GM12878 (cell line): Measurements from ENCODE around the gene METTL3.

Experiments used
- CHD4 ChIP-seq: fragments of 200-600 bp; sonication (generic); IDR thresholded peaks from 2 replicates; pipeline ENCODE4 v1.6.1; 2016; ENCODE audit warnings: mild to moderate bottlenecking
- EP300 ChIP-seq, 2 experiments: fragments of 150-350 bp in 1 of 2; IDR thresholded peaks; 2 replicates each; pipeline ENCODE4 v1.6.1; 2011 to 2012; ENCODE audit warnings: low read depth in 2 of 2, low read length in 2 of 2, borderline replicate concordance in 1 of 2, improper control_type of control experiment in 1 of 2, inconsistent platforms in 1 of 2; ENCODE audit not compliant: control insufficient read depth in 1 of 2
- ESRRA ChIP-seq: IDR thresholded peaks from 2 replicates; pipeline ENCODE4 v1.6.1; 2012; ENCODE audit warnings: mild to moderate bottlenecking, low read length, improper control_type of control experiment
- GABPA ChIP-seq: IDR thresholded peaks from 2 replicates; pipeline ENCODE4 v1.6.1; 2014; ENCODE audit warnings: antibody characterized with exemption, low read depth, mild to moderate bottlenecking, inconsistent platforms
- GATAD2B ChIP-seq: fragments of 450-650 bp; conservative IDR thresholded peaks from 2 replicates; pipeline ENCODE4 v1.6.1; 2017; ENCODE audit warnings: low read depth, mild to moderate bottlenecking, moderate library complexity
- JUNB ChIP-seq: IDR thresholded peaks from 2 replicates; pipeline ENCODE4 v1.6.1; 2016; ENCODE audit warnings: antibody characterized with exemption, mild to moderate bottlenecking
- LARP7 ChIP-seq: fragments of 450-650 bp; IDR thresholded peaks from 2 replicates; pipeline ENCODE4 v1.6.1; 2017; ENCODE audit warnings: mild to moderate bottlenecking
- POLR2A ChIP-seq: IDR thresholded peaks from 2 replicates; pipeline ENCODE4 v1.6.1; 2011; ENCODE audit warnings: low read depth, mild to moderate bottlenecking, low read length
- POLR2AphosphoS5 ChIP-seq: IDR thresholded peaks from 2 replicates; pipeline ENCODE4 v1.6.1; 2011; ENCODE audit warnings: mild to moderate bottlenecking, low read length, inconsistent platforms
- SUZ12 ChIP-seq: fragments of 200-600 bp; sonication (generic); IDR thresholded peaks from one replicate; pipeline ENCODE4 v1.6.1; 2018; ENCODE audit warnings: antibody characterized with exemption, mild to moderate bottlenecking; ENCODE audit not compliant: unreplicated experiment
- TF ChIP-seq, protein P1 (sequence below): IDR thresholded peaks from 2 replicates; pipeline ENCODE4 v1.6.1; 2012; ENCODE audit warnings: low read depth, low read length, improper control_type of control experiment
- TF ChIP-seq, protein P2 (sequence below): IDR thresholded peaks from 2 replicates; pipeline ENCODE4 v1.6.1; 2011; ENCODE audit warnings: borderline replicate concordance, low read depth, mild to moderate bottlenecking, moderate library complexity, low read length; ENCODE audit not compliant: insufficient read depth, poor library complexity, severe bottlenecking
- TF ChIP-seq, protein P3 (sequence below), 3 experiments: IDR thresholded peaks in 2 of 3; conservative IDR thresholded peaks in 1 of 3; 2 replicates each; pipeline ENCODE4 v1.5.1; 2011; ENCODE audit warnings: low read depth in 3 of 3, low read length in 3 of 3, mild to moderate bottlenecking in 3 of 3, control low read depth in 2 of 3, moderate library complexity in 2 of 3, inconsistent platforms in 1 of 3, mixed read lengths in 1 of 3; ENCODE audit not compliant: control insufficient read depth in 2 of 3, insufficient read depth in 1 of 3; ENCODE audit errors: extremely low read depth in 1 of 3
- TF ChIP-seq, protein P4 (sequence below): fragments of 450-650 bp; IDR thresholded peaks from 2 replicates; pipeline ENCODE4 v1.6.1; 2017; ENCODE audit warnings: mild to moderate bottlenecking, moderate library complexity

DNA sequence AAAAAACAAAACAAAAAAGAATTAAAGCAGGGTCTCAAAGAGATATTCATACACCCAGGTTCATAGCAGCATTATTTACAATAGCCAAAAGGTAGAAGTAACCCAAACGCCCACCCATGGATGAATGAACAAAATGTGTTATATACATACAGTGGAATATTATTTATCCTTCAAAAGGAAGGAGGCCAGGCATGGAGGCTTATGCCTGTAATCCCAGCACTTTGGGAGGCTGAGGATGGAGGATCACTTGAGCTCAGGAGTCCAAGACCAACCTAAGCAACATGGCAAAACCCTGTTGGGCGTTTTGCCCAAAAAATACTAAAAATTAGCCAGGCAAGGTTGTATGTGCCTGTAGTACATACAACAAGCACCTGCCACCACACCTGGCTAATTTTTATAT is 4.6 kb downstream of the METTL3 start:
- TF ChIP-seq, protein P1, sequence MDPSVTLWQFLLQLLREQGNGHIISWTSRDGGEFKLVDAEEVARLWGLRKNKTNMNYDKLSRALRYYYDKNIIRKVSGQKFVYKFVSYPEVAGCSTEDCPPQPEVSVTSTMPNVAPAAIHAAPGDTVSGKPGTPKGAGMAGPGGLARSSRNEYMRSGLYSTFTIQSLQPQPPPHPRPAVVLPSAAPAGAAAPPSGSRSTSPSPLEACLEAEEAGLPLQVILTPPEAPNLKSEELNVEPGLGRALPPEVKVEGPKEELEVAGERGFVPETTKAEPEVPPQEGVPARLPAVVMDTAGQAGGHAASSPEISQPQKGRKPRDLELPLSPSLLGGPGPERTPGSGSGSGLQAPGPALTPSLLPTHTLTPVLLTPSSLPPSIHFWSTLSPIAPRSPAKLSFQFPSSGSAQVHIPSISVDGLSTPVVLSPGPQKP, result no peak
- no peak for TF ChIP-seq EP300 (IDR thresholded peaks at IDR 0.05; ENCODE audit: borderline replicate concordance in 1 of 2, control insufficient read depth in 1 of 2, low read depth in 2 of 2, low read length in 2 of 2)
- TF ChIP-seq POLR2AphosphoS5, result no peak
- TF ChIP-seq SUZ12, result no peak
- TF ChIP-seq, protein P2, sequence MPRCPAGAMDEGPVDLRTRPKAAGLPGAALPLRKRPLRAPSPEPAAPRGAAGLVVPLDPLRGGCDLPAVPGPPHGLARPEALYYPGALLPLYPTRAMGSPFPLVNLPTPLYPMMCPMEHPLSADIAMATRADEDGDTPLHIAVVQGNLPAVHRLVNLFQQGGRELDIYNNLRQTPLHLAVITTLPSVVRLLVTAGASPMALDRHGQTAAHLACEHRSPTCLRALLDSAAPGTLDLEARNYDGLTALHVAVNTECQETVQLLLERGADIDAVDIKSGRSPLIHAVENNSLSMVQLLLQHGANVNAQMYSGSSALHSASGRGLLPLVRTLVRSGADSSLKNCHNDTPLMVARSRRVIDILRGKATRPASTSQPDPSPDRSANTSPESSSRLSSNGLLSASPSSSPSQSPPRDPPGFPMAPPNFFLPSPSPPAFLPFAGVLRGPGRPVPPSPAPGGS, result no peak
- no peak for TF ChIP-seq GATAD2B
- TF ChIP-seq LARP7, result no peak
- TF ChIP-seq GABPA, result no peak
- TF ChIP-seq, protein P3, sequence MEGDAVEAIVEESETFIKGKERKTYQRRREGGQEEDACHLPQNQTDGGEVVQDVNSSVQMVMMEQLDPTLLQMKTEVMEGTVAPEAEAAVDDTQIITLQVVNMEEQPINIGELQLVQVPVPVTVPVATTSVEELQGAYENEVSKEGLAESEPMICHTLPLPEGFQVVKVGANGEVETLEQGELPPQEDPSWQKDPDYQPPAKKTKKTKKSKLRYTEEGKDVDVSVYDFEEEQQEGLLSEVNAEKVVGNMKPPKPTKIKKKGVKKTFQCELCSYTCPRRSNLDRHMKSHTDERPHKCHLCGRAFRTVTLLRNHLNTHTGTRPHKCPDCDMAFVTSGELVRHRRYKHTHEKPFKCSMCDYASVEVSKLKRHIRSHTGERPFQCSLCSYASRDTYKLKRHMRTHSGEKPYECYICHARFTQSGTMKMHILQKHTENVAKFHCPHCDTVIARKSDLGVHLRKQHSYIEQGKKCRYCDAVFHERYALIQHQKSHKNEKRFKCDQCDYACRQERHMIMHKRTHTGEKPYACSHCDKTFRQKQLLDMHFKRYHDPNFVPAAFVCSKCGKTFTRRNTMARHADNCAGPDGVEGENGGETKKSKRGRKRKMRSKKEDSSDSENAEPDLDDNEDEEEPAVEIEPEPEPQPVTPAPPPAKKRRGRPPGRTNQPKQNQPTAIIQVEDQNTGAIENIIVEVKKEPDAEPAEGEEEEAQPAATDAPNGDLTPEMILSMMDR (IDR thresholded peaks at IDR 0.05 in 2 of 3, conservative IDR thresholded peaks at IDR 0.05 in 1 of 3; ENCODE audit: control insufficient read depth in 2 of 3, extremely low read depth in 1 of 3, insufficient read depth in 1 of 3, low read depth in 3 of 3, low read length in 3 of 3), result no peak
- no peak for TF ChIP-seq ESRRA
- no peak for TF ChIP-seq JUNB
- TF ChIP-seq CHD4, result no peak
- no peak for TF ChIP-seq POLR2A
- TF ChIP-seq, protein P4, sequence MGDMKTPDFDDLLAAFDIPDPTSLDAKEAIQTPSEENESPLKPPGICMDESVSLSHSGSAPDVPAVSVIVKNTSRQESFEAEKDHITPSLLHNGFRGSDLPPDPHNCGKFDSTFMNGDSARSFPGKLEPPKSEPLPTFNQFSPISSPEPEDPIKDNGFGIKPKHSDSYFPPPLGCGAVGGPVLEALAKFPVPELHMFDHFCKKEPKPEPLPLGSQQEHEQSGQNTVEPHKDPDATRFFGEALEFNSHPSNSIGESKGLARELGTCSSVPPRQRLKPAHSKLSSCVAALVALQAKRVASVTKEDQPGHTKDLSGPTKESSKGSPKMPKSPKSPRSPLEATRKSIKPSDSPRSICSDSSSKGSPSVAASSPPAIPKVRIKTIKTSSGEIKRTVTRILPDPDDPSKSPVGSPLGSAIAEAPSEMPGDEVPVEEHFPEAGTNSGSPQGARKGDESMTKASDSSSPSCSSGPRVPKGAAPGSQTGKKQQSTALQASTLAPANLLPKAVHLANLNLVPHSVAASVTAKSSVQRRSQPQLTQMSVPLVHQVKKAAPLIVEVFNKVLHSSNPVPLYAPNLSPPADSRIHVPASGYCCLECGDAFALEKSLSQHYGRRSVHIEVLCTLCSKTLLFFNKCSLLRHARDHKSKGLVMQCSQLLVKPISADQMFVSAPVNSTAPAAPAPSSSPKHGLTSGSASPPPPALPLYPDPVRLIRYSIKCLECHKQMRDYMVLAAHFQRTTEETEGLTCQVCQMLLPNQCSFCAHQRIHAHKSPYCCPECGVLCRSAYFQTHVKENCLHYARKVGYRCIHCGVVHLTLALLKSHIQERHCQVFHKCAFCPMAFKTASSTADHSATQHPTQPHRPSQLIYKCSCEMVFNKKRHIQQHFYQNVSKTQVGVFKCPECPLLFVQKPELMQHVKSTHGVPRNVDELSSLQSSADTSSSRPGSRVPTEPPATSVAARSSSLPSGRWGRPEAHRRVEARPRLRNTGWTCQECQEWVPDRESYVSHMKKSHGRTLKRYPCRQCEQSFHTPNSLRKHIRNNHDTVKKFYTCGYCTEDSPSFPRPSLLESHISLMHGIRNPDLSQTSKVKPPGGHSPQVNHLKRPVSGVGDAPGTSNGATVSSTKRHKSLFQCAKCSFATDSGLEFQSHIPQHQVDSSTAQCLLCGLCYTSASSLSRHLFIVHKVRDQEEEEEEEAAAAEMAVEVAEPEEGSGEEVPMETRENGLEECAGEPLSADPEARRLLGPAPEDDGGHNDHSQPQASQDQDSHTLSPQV, result no peak
